A549 (cell line): Measurements from ENCODE around the gene ITGB8. TPM values are rescaled to one million over a fixed set of nuclear protein-coding genes. Genes with fewer than 3 reads are reported as not detected.

ENCODE experiments used
- ATAC-seq, 2 experiments: fragments of 200-7000 bp in 1 of 2; fragments of >200 bp in 1 of 2; cut with Nextera tagmentation in 1 of 2; cut with Tn5 transposase in 1 of 2; 3 replicates each; pipeline versions ENCODE4 v1.8.0 to v1.9.1; 2018 to 2020; ENCODE audit warnings: mild to moderate bottlenecking in 1 of 2, moderate library complexity in 1 of 2
- CTCF ChIA-PET: fragments of 300-600 bp; sonication (Branson Sonifier 250); formaldehyde crosslinking; extraction: SDS; loops from one replicate; lab custom pipeline; 2021; ENCODE audit warnings: antibody characterized with exemption, inconsistent platforms; lab: Yijun Ruan, JAX
- POLR2A ChIA-PET: fragments of 350-600 bp; formaldehyde crosslinking; extraction: SDS; loops from one replicate; lab custom pipeline; 2021; ENCODE audit warnings: antibody characterized with exemption, inconsistent platforms; lab: Yijun Ruan, JAX
- DNase-seq, 2 experiments: peaks; one replicate each; pipeline versions ENCODE4 v3.0.0 to v3.0.0-alpha.2; 2011 to 2016; ENCODE audit warnings: low read depth in 1 of 2, low spot score in 1 of 2
- FAIRE-seq: peaks from 2 replicates; lab custom pipeline; 2011; peaks lifted over from hg19 to GRCh38; lab: Jason Lieb, UNC
- H3K27ac ChIP-seq, 2 experiments: fragments of >200 bp; sonication (Bioruptor Twin); formaldehyde crosslinking; 3 replicates each; pipeline ENCODE4 v1.5.1; 2016 to 2017
- H3K4me1 ChIP-seq: fragments of >200 bp; sonication (Bioruptor Twin); formaldehyde crosslinking; 3 replicates; pipeline ENCODE4 v1.6.1; 2016
- H3K4me2 ChIP-seq: fragments of >200 bp; sonication (Bioruptor Twin); formaldehyde crosslinking; 3 replicates; pipeline ENCODE4 v1.6.1; 2016
- H3K4me3 ChIP-seq: fragments of >200 bp; sonication (Bioruptor Twin); formaldehyde crosslinking; 3 replicates; pipeline ENCODE4 v1.5.1; 2016
- H3K9me3 ChIP-seq: fragments of >200 bp; sonication (Bioruptor Twin); formaldehyde crosslinking; 3 replicates; pipeline ENCODE4 v1.6.1; 2016
- CBX8 ChIP-seq: fragments of 200-600 bp; sonication (generic); IDR thresholded peaks from 2 replicates; pipeline ENCODE4 v1.6.1; 2016
- CHD2 ChIP-seq: fragments of 150-350 bp; IDR thresholded peaks from 2 replicates; pipeline ENCODE4 v1.6.1; 2014; ENCODE audit warnings: low read length; ENCODE audit not compliant: partially characterized antibody
- E2F6 ChIP-seq: IDR thresholded peaks from 2 replicates; pipeline ENCODE4 v1.6.1; 2012; ENCODE audit warnings: low read depth, borderline replicate concordance
- EHF ChIP-seq: fragments of 250-450 bp; sonication (Bioruptor Pico); IDR thresholded peaks from 2 replicates; pipeline ENCODE4 v1.5.0; 2020; ENCODE audit warnings: mild to moderate bottlenecking
- FOSL2 ChIP-seq, 2 experiments: fragments of 450-650 bp in 1 of 2; fragments of >200 bp in 1 of 2; sonication (Bioruptor Twin) in 1 of 2; formaldehyde crosslinking; IDR thresholded peaks; 2 replicates each; pipeline versions ENCODE4 v1.5.0 to v1.6.1; 2016 to 2020; ENCODE audit warnings: mild to moderate bottlenecking in 1 of 2, moderate library complexity in 1 of 2
- HDAC2 ChIP-seq: fragments of 200-600 bp; sonication (generic); IDR thresholded peaks from 2 replicates; pipeline ENCODE4 v1.6.1; 2016
- HOXA7 ChIP-seq: fragments of 250-450 bp; sonication (Bioruptor Pico); IDR thresholded peaks from 2 replicates; pipeline ENCODE4 v1.5.0; 2020; ENCODE audit warnings: mild to moderate bottlenecking, moderate library complexity
- HOXB5 ChIP-seq: fragments of 250-450 bp; sonication (Bioruptor Pico); IDR thresholded peaks from 2 replicates; pipeline ENCODE4 v1.5.0; 2020; ENCODE audit warnings: mild to moderate bottlenecking, moderate library complexity
- MAFK ChIP-seq: fragments of 450-650 bp; IDR thresholded peaks from 2 replicates; pipeline ENCODE4 v1.6.1; 2014; ENCODE audit not compliant: partially characterized antibody
- MAZ ChIP-seq: fragments of 150-350 bp; IDR thresholded peaks from 2 replicates; pipeline ENCODE4 v1.6.1; 2014; ENCODE audit warnings: antibody characterized with exemption, low read depth, low read length, borderline replicate concordance
- NR3C1 ChIP-seq: fragments of >200 bp; sonication (Bioruptor Twin); formaldehyde crosslinking; IDR thresholded peaks from 3 replicates; pipeline ENCODE4 v1.6.1; 2017
- PBX3 ChIP-seq: IDR thresholded peaks from 2 replicates; pipeline ENCODE4 v1.6.1; 2012
- POLR2A ChIP-seq: IDR thresholded peaks from 2 replicates; pipeline ENCODE4 v1.6.1; 2012; ENCODE audit warnings: mild to moderate bottlenecking, low read length
- RAD21 ChIP-seq, 2 experiments: fragments of >200 bp in 1 of 2; sonication (Bioruptor Twin) in 1 of 2; formaldehyde crosslinking in 1 of 2; IDR thresholded peaks in 1 of 2; conservative IDR thresholded peaks in 1 of 2; 2 replicates in 1 of 2; 3 replicates in 1 of 2; pipeline ENCODE4 v1.6.1; 2012 to 2018; ENCODE audit warnings: inconsistent platforms in 1 of 2
- RNF2 ChIP-seq: fragments of 200-600 bp; sonication (generic); IDR thresholded peaks from 2 replicates; pipeline ENCODE4 v1.6.1; 2016; ENCODE audit warnings: low read depth, mild to moderate bottlenecking, antibody characterized with exemption, moderate library complexity, borderline replicate concordance
- SMC3 ChIP-seq: fragments of >200 bp; sonication (Bioruptor Twin); formaldehyde crosslinking; IDR thresholded peaks from 3 replicates; pipeline ENCODE4 v1.6.1; 2018; ENCODE audit warnings: inconsistent platforms
- TFCP2L1 ChIP-seq: fragments of 250-450 bp; sonication (Bioruptor Pico); IDR thresholded peaks from 2 replicates; pipeline ENCODE4 v1.5.0; 2021; ENCODE audit warnings: mild to moderate bottlenecking
- TP53 ChIP-seq: fragments of 250-450 bp; sonication (Bioruptor Pico); IDR thresholded peaks from 2 replicates; pipeline ENCODE4 v1.5.0; 2021; ENCODE audit warnings: mild to moderate bottlenecking, moderate library complexity
- USF2 ChIP-seq: fragments of 450-650 bp; IDR thresholded peaks from 2 replicates; pipeline ENCODE4 v1.6.1; 2014; ENCODE audit warnings: antibody characterized with exemption
- ZC3H11A ChIP-seq: fragments of 450-650 bp; IDR thresholded peaks from 2 replicates; pipeline ENCODE4 v1.6.1; 2014; ENCODE audit warnings: antibody characterized with exemption, mild to moderate bottlenecking
- ZNF302 ChIP-seq: fragments of 250-450 bp; sonication (Bioruptor Pico); IDR thresholded peaks from 2 replicates; pipeline ENCODE4 v1.9.0; 2021; ENCODE audit warnings: inconsistent platforms, mild to moderate bottlenecking, moderate library complexity
- WGBS: methylation state at CpG from one replicate; pipeline ENCODE4 v1.1.6; 2017; ENCODE audit errors: missing lambda C conversion rate; 5-methylcytosine and 5-hydroxymethylcytosine counted together
- polyA minus RNA-seq: library from RNA; depleted of rRNA, polyadenylated mRNA; stranded (reverse); fragments of >200 nt; gene quantifications from 2 replicates; pipeline ENCODE4 v1.2.3, GENCODE V29; 2011; rRNA and poly(A)+ RNA removed
- polyA plus RNA-seq, 4 experiments: library from polyadenylated mRNA; depleted of rRNA in 3 of 4; stranded (reverse); fragments of >200 nt; fragmentation: RNase III in 1 of 4; extraction: RNeasy Plus Mini Kit Qiagen cat#74134 plus additional on column Dnase treatment in 1 of 4; gene quantifications; 2 replicates in 3 of 4; 3 replicates in 1 of 4; pipeline ENCODE4 v1.2.3, GENCODE V29; 2011 to 2017
- TF ChIP-seq, protein P1 (sequence below): fragments of 150-350 bp; IDR thresholded peaks from 2 replicates; pipeline ENCODE4 v1.6.1; 2014; ENCODE audit warnings: low read depth, mild to moderate bottlenecking, low read length
- TF ChIP-seq, protein P2 (sequence below): IDR thresholded peaks from 2 replicates; pipeline ENCODE4 v1.6.1; 2012

ITGB8 gene
- polyA plus RNA-seq (2011; rRNA removed) = 0.63 and 0.67 TPM in 2 replicates
- polyA plus RNA-seq (2012; cell fraction: cytosol; rRNA removed) = 0.13 and 0.21 TPM in 2 replicates
- 0.27 and 0.29 TPM in 2 replicates for polyA plus RNA-seq (2012; cell fraction: nucleus; rRNA removed)
- polyA plus RNA-seq (2017; fragmentation: RNase III; extraction: RNeasy Plus Mini Kit Qiagen cat#74134 plus additional on column Dnase treatment) = 0.30 to 0.50 TPM (median 0.39 TPM) in 3 replicates
- 1.5 and 3.2 TPM in 2 replicates for polyA minus RNA-seq

DNA sequence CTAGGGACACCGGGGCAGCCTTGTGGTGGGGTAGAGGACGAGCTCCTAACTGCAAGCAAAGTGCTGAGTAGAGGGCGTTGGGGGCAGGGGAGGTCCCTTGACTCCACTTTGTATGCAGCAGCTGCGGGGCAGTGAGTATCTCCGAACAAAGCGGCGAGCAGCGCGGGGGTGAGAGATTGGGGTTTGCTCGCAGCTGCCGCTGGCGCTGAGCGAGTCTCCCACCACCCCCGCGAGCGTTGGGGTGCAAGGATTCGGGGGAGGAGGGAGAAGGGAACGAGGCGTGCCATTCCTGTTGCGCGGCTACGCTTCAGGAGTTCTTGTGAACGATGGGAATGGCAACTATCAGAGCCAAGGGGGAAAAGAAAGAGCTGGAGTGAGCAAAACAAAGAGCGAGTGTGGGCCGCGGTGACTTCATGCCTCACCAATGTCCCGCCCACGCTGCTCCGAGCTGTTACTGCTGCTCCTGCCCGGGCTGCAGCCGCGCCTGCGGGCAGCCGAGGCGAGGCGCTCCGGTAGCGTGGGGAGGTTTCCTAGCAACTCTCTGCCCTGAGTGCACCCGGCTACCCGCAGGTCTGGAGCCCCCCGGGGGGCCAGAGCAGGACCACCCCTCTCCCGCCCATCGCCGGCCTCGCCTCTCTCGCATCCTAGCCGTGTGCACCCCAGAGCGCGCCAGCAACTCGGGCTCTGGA, at the start of gene ITGB8:
Gene ITGB8 (plus strand): TSS at position 662 of the 689 bp plus-strand sequence. CDS start 907 bp downstream, outside the sequence.
- peak within 1 kb of the TSS; percentile 86 for H3K4me2 ChIP-seq
- ATAC-seq (peak; percentile 88 to 90), FAIRE-seq (no peak), DNase-seq (peak; percentile 47 to 71)
- H3K27ac ChIP-seq = peak within 1 kb of the TSS; percentile 64 to 86
- WGBS = 3% methylated on average over 29 of the region's 50 CpGs
- H3K9me3 ChIP-seq = no peaks in the 10 kb centered on the region
- TF ChIP-seq CBX8 = no peak
- TF ChIP-seq PBX3 = no peak
- TF ChIP-seq, protein P1, sequence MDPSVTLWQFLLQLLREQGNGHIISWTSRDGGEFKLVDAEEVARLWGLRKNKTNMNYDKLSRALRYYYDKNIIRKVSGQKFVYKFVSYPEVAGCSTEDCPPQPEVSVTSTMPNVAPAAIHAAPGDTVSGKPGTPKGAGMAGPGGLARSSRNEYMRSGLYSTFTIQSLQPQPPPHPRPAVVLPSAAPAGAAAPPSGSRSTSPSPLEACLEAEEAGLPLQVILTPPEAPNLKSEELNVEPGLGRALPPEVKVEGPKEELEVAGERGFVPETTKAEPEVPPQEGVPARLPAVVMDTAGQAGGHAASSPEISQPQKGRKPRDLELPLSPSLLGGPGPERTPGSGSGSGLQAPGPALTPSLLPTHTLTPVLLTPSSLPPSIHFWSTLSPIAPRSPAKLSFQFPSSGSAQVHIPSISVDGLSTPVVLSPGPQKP = no peak
- no peak; a peak in 1 of 5 replicates for TF ChIP-seq RAD21 (conservative IDR thresholded peaks at IDR 0.05 in 1 of 2, IDR thresholded peaks at IDR 0.05 in 1 of 2)
- peak; percentile 85 for TF ChIP-seq E2F6
- no peak for TF ChIP-seq MAFK
- TF ChIP-seq HDAC2 = peak; percentile 12; the same call in 1 of the 2 replicates
- TF ChIP-seq, protein P2, sequence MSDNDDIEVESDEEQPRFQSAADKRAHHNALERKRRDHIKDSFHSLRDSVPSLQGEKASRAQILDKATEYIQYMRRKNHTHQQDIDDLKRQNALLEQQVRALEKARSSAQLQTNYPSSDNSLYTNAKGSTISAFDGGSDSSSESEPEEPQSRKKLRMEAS = peak; percentile 85
- no peak for TF ChIP-seq TP53 (CRISPR knock-in tag)
- peaks cover 5% of the 10 kb centered on the region; the same call in 2 of the 3 replicates for H3K4me1 ChIP-seq
- CTCF ChIA-PET = interaction anchor here (0.6 to 2.2 kb wide), 17 partner anchors 13 to 621 kb away, joined by 3 to 13 read pairs (median 5); partner anchors contain the start of gene POLR1F
- POLR2A ChIA-PET = interaction anchor here (0.8 to 1.7 kb wide), 5 partner anchors 22 to 621 kb away, joined by 3 to 12 read pairs (median 3); no protein-coding TSS in a partner anchor
- peak within 1 kb of the TSS; percentile 56 for H3K4me3 ChIP-seq

GRCh38 chr7:20282959-20283358, 47.7 kb upstream of the ITGB8 start:
- no peaks in the 10 kb centered on the region for H3K9me3 ChIP-seq
- ATAC-seq (no peak), DNase-seq (no peak), FAIRE-seq (no peak)
- no peaks in the 10 kb centered on the region for H3K4me1 ChIP-seq
- no peak overlapping the region for H3K4me3 ChIP-seq
- WGBS = 13% methylated on average over 1 of the region's 1 CpG
- no peak overlapping the region for H3K4me2 ChIP-seq
- ChIA-PET CTCF (no interaction called here), POLR2A (no interaction called here)
- H3K27ac ChIP-seq = no peak overlapping the region
- TF ChIP-seq MAZ = no peak
- no peak for TF ChIP-seq E2F6

DNA sequence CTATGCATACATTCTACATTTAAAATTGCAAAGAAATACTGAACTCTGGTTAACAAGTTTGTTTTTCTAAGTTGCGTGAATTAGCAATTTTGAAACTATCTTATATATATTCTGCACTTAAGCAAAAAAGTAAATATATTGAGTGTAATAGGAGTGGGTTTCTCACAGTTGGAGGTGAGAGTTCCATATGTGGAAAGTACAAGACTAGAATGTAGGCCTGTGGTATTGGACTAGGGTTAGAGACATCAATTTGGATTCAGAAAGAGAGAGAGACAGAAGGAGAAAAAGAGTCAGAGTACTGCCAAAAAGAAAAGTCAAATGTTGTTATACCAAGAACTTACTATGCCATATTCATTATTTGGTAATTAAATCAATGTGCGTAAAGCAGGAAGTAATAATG, 47.3 kb upstream of the ITGB8 start:
- CTCF ChIA-PET = no interaction called here
- WGBS = 90% methylated on average over 2 of the region's 2 CpGs
- FAIRE-seq (no peak), DNase-seq (no peak), ATAC-seq (no peak)
- Histone ChIP-seq H3K27ac (no peak overlapping the region), H3K4me2 (no peak overlapping the region), H3K9me3 (no peaks in the 10 kb centered on the region), H3K4me1 (no peaks in the 10 kb centered on the region), H3K4me3 (no peak overlapping the region)
- POLR2A ChIA-PET = no interaction called here
- TF ChIP-seq HOXB5 (CRISPR knock-in tag) (no peak), USF2 (no peak), EHF (CRISPR knock-in tag) (no peak), CBX8 (no peak), POLR2A (no peak), ZC3H11A (no peak), HOXA7 (no peak), SMC3 (no peak), RNF2 (no peak), NR3C1 (no peak), FOSL2 (IDR thresholded peaks at IDR 0.05) (no peak), FOSL2 (CRISPR knock-in tag; IDR thresholded peaks at IDR 0.05) (no peak), TFCP2L1 (CRISPR knock-in tag) (no peak), CHD2 (no peak), ZNF302 (no peak)
- TF ChIP-seq, protein P1 = no peak
